ENCODE results near the gene DOCK9.

- no peak for TF ChIP-seq CTCF (IDR thresholded peaks at IDR 0.05; ENCODE audit: low read length)
- TF ChIP-seq EZH2 (optimal IDR thresholded peaks at IDR 0.05; ENCODE audit: low read depth, low read length), result no peak
These were observed 68.8 kb downstream of the DOCK9 start for GRCh38 chr13:98909016-98909415.
